K562 (cell line): ENCODE measurements around the gene PPP1CA. TPM values are rescaled to one million over a fixed set of nuclear protein-coding genes. Genes with fewer than 3 reads are reported as not detected.
A peak's percentile ranks its signal among the peaks of the same experiment; 100 is the strongest.

ENCODE experiments used
- ARID2 ChIP-seq: fragments of 450-650 bp; IDR thresholded peaks from 2 replicates; pipeline ENCODE4 v1.6.1; 2017; ENCODE audit warnings: antibody characterized with exemption, mild to moderate bottlenecking
- ATF1 ChIP-seq, 2 experiments: fragments of 450-650 bp in 1 of 2; IDR thresholded peaks; 2 replicates each; pipeline ENCODE4 v1.6.1; 2016; ENCODE audit warnings: missing compliant biosample characterization in 1 of 2, missing genetic modification characterization in 1 of 2
- BHLHE40 ChIP-seq: IDR thresholded peaks from 2 replicates; pipeline ENCODE4 v1.6.1; 2011; ENCODE audit warnings: low read length, improper control_type of control experiment
- CBX8 ChIP-seq: fragments of 200-600 bp; sonication (generic); IDR thresholded peaks from 2 replicates; pipeline ENCODE4 v1.6.1; 2012; ENCODE audit warnings: borderline replicate concordance, mixed run types, low read depth, mild to moderate bottlenecking, moderate library complexity, mixed read lengths, low read length, control low read depth, inconsistent platforms; ENCODE audit not compliant: poor library complexity, severe bottlenecking; ENCODE audit errors: extremely low read depth
- EGR1 ChIP-seq: fragments of 450-650 bp; conservative IDR thresholded peaks from 2 replicates; pipeline ENCODE4 v1.6.1; 2017; ENCODE audit warnings: mild to moderate bottlenecking
- ESRRB ChIP-seq: fragments of 250-450 bp; sonication (Bioruptor Pico); IDR thresholded peaks from 2 replicates; pipeline ENCODE4 v1.5.0; 2020; ENCODE audit warnings: mild to moderate bottlenecking, moderate library complexity, borderline replicate concordance
- GABPB1 ChIP-seq: sonication (generic); formaldehyde crosslinking; IDR thresholded peaks from 2 replicates; pipeline ENCODE4 v1.8.0; 2022; ENCODE audit warnings: mild to moderate bottlenecking, missing genetic modification reagents
- HDAC1 ChIP-seq, 2 experiments: fragments of 450-650 bp; IDR thresholded peaks; 2 replicates each; pipeline ENCODE4 v1.6.1; 2016 to 2017; ENCODE audit warnings: inconsistent platforms in 1 of 2, mild to moderate bottlenecking in 1 of 2, moderate library complexity in 1 of 2
- HDAC2 ChIP-seq: fragments of 450-650 bp; IDR thresholded peaks from 2 replicates; pipeline ENCODE4 v1.6.1; 2016; ENCODE audit warnings: mild to moderate bottlenecking
- KAT8 ChIP-seq: fragments of 450-650 bp; IDR thresholded peaks from 2 replicates; pipeline ENCODE4 v1.6.1; 2016; ENCODE audit warnings: low read depth, mild to moderate bottlenecking
- KDM5B ChIP-seq: fragments of 200-600 bp; sonication (generic); IDR thresholded peaks from 2 replicates; pipeline ENCODE4 v1.6.1; 2012; ENCODE audit warnings: low read depth, mild to moderate bottlenecking, moderate library complexity, low read length, control low read depth, inconsistent platforms; ENCODE audit not compliant: insufficient replicate concordance
- MTA3 ChIP-seq: fragments of 450-650 bp; formaldehyde crosslinking; IDR thresholded peaks from 2 replicates; pipeline ENCODE4 v1.6.1; 2017; ENCODE audit warnings: mild to moderate bottlenecking, borderline replicate concordance
- NR2C2 ChIP-seq, 2 experiments: fragments of 200-800 bp in 1 of 2; sonication (Bioruptor generic) in 1 of 2; sonication (generic) in 1 of 2; formaldehyde crosslinking in 1 of 2; IDR thresholded peaks; 2 replicates each; pipeline versions ENCODE4 v1.6.1 to v1.8.0; 2016 to 2022; ENCODE audit warnings: mild to moderate bottlenecking in 1 of 2, missing compliant biosample characterization in 1 of 2, missing genetic modification characterization in 1 of 2, missing genetic modification reagents in 1 of 2
- OTX1 ChIP-seq: fragments of 450-650 bp; formaldehyde crosslinking; IDR thresholded peaks from 2 replicates; pipeline ENCODE4 v1.4.0; 2022; ENCODE audit warnings: mild to moderate bottlenecking
- RNF2 ChIP-seq: sonication (generic); IDR thresholded peaks from 2 replicates; pipeline ENCODE4 v1.6.1; 2016
- SNIP1 ChIP-seq: fragments of 450-650 bp; IDR thresholded peaks from 2 replicates; pipeline ENCODE4 v1.7.1; 2017; ENCODE audit warnings: low read depth, mild to moderate bottlenecking
- YY1 ChIP-seq, 3 experiments: IDR thresholded peaks; 2 replicates each; pipeline ENCODE4 v1.6.1; 2011; ENCODE audit warnings: low read length in 2 of 3, mild to moderate bottlenecking in 2 of 3, moderate library complexity in 2 of 3, borderline replicate concordance in 1 of 3, control low read depth in 1 of 3, low read depth in 1 of 3; ENCODE audit not compliant: insufficient read depth in 3 of 3, insufficient replicate concordance in 2 of 3, control insufficient read depth in 1 of 3, insufficient read length in 1 of 3; ENCODE audit errors: extremely low read depth in 1 of 3
- ZFPM2 ChIP-seq: fragments of 250-450 bp; sonication (Bioruptor Pico); IDR thresholded peaks from 2 replicates; pipeline ENCODE4 v1.5.1; 2022; ENCODE audit warnings: mild to moderate bottlenecking
- ZNF165 ChIP-seq: fragments of 250-450 bp; sonication (Bioruptor Pico); IDR thresholded peaks from 2 replicates; pipeline ENCODE4 v1.4.0; 2020; ENCODE audit warnings: borderline replicate concordance
- ZNF232 ChIP-seq: sonication (generic); formaldehyde crosslinking; IDR thresholded peaks from 2 replicates; pipeline ENCODE4 v1.8.0; 2022; ENCODE audit warnings: mild to moderate bottlenecking, missing genetic modification reagents
- ZNF239 ChIP-seq: fragments of 250-450 bp; sonication (Bioruptor Pico); IDR thresholded peaks from 2 replicates; pipeline ENCODE4 v1.4.0; 2020; ENCODE audit warnings: mild to moderate bottlenecking
- ZNF324 ChIP-seq: fragments of 250-450 bp; sonication (Bioruptor Pico); IDR thresholded peaks from 2 replicates; pipeline ENCODE4 v1.4.0; 2020; ENCODE audit warnings: mild to moderate bottlenecking
- polyA plus RNA-seq, 8 experiments: library from polyadenylated mRNA; depleted of rRNA in 4 of 8; stranded (reverse) in 5 of 8; unstranded in 3 of 8; fragments of >200 nt; fragmentation: Nextera tagmentation in 2 of 8; fragmentation: Illumina TruSeq in 1 of 8; extraction: Ambion mirVana in 2 of 8; extraction: Trizol in 1 of 8; gene quantifications; 2 replicates each; pipeline versions ENCODE4 v1.2.1 to v1.2.3, GENCODE V29; 2011 to 2014; ENCODE audit warnings: inconsistent platforms in 1 of 8, missing spikeins in 1 of 8
- total RNA-seq, 7 experiments: library from RNA; depleted of rRNA in 6 of 7; stranded (reverse); fragments of >200 nt in 6 of 7; fragmentation: Illumina TruSeq in 2 of 7; extraction: Trizol in 2 of 7; gene quantifications; 2 replicates each; pipeline versions ENCODE4 v1.2.1 to v1.2.3, GENCODE V29; 2011 to 2021; ENCODE audit warnings: low replicate concordance in 1 of 7
- TF ChIP-seq, protein P1 (sequence below): fragments of 250-450 bp; sonication (Bioruptor Pico); IDR thresholded peaks from 2 replicates; pipeline ENCODE4 v1.4.0; 2020

Gene PPP1CA
- total and polyA plus RNA-seq, 9 of the 15 experiments (the other 6 are each of a cell fraction or from before 2014, with no cell fraction given) = 18.2 to 242 (median 188) TPM

- 0 out of 2 replicates have a peak, but pooled peaks have one; percentile 20 for TF ChIP-seq ATF1 (CRISPR knock-in tag; IDR thresholded peaks at IDR 0.05)
- TF ChIP-seq ATF1 (tag; IDR thresholded peaks at IDR 0.05) = peak; percentile 71
- no peak for TF ChIP-seq NR2C2 (CRISPR knock-in tag; IDR thresholded peaks at IDR 0.05)
- TF ChIP-seq NR2C2 (tag; IDR thresholded peaks at IDR 0.05) = peak; percentile 65; the same call in 1 of the 2 replicates
- TF ChIP-seq ZNF239 (CRISPR knock-in tag) = no peak
- TF ChIP-seq GABPB1 (CRISPR knock-in tag) = no peak
- no peak for TF ChIP-seq CBX8
- TF ChIP-seq ZNF232 (CRISPR knock-in tag) = no peak
- TF ChIP-seq SNIP1 = no peak
- TF ChIP-seq ARID2 = no peak
- TF ChIP-seq BHLHE40 = no peak
- TF ChIP-seq KDM5B = peak; percentile 65
- no peak for TF ChIP-seq ZNF324
- TF ChIP-seq ESRRB (CRISPR knock-in tag) = no peak
- peak in 2 of 3 experiments; percentile 60 to 62 for TF ChIP-seq YY1 (IDR thresholded peaks at IDR 0.05; ENCODE audit: borderline replicate concordance in 1 of 3, control insufficient read depth in 1 of 3, extremely low read depth in 1 of 3, insufficient read depth in 3 of 3, insufficient read length in 1 of 3, insufficient replicate concordance in 2 of 3, low read depth in 1 of 3, low read length in 2 of 3)
- TF ChIP-seq ZFPM2 (CRISPR knock-in tag) = no peak
- TF ChIP-seq EGR1 = 0 out of 2 replicates have a peak, but pooled peaks have one; percentile 26
- TF ChIP-seq RNF2 = no peak
- no peak for TF ChIP-seq ZNF165 (CRISPR knock-in tag)
- TF ChIP-seq OTX1 = no peak
- no peak for TF ChIP-seq KAT8
- no peak for TF ChIP-seq HDAC1 (IDR thresholded peaks at IDR 0.05)
- no peak for TF ChIP-seq HDAC2
- TF ChIP-seq, protein P1, sequence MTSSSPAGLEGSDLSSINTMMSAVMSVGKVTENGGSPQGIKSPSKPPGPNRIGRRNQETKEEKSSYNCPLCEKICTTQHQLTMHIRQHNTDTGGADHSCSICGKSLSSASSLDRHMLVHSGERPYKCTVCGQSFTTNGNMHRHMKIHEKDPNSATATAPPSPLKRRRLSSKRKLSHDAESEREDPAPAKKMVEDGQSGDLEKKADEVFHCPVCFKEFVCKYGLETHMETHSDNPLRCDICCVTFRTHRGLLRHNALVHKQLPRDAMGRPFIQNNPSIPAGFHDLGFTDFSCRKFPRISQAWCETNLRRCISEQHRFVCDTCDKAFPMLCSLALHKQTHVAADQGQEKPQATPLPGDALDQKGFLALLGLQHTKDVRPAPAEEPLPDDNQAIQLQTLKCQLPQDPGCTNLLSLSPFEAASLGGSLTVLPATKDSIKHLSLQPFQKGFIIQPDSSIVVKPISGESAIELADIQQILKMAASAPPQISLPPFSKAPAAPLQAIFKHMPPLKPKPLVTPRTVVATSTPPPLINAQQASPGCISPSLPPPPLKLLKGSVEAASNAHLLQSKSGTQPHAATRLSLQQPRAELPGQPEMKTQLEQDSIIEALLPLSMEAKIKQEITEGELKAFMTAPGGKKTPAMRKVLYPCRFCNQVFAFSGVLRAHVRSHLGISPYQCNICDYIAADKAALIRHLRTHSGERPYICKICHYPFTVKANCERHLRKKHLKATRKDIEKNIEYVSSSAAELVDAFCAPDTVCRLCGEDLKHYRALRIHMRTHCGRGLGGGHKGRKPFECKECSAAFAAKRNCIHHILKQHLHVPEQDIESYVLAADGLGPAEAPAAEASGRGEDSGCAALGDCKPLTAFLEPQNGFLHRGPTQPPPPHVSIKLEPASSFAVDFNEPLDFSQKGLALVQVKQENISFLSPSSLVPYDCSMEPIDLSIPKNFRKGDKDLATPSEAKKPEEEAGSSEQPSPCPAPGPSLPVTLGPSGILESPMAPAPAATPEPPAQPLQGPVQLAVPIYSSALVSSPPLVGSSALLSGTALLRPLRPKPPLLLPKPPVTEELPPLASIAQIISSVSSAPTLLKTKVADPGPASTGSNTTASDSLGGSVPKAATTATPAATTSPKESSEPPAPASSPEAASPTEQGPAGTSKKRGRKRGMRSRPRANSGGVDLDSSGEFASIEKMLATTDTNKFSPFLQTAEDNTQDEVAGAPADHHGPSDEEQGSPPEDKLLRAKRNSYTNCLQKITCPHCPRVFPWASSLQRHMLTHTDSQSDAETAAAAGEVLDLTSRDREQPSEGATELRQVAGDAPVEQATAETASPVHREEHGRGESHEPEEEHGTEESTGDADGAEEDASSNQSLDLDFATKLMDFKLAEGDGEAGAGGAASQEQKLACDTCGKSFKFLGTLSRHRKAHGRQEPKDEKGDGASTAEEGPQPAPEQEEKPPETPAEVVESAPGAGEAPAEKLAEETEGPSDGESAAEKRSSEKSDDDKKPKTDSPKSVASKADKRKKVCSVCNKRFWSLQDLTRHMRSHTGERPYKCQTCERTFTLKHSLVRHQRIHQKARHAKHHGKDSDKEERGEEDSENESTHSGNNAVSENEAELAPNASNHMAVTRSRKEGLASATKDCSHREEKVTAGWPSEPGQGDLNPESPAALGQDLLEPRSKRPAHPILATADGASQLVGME (CRISPR knock-in tag) = no peak
- TF ChIP-seq MTA3 = peak; percentile 50; the same call in 1 of the 2 replicates
These were observed 19.2 kb upstream of the PPP1CA start (continued) for GRCh38 chr11:67420646-67421429.
